Activated CD8-positive, alpha-beta memory T cell treated with anti-CD3 and anti-CD28 coated beads for 1 hour (primary cell): ENCODE data around the gene CHST8.
"Not testable (repeated sequence)": the region's sequence is repeated elsewhere in the genome, so short reads cannot be mapped to it uniquely, and the experiment has no call there.

Experiments
- DNase-seq, 2 donors: peaks; one replicate each; pipeline ENCODE4 v3.0.0-alpha.2; 2020; ENCODE audit warnings: low read depth in 1 of 2; ENCODE audit errors: extremely low read depth in 1 of 2

The CHST8 gene

GRCh38 chr19:33621811-33622504 lies at the start of gene CHST8:
CHST8 (plus strand) TSS chr19:33621953; CDS start chr19:33689262, 67,309 bp downstream.
- no peak for DNase-seq

GRCh38 chr19:33572929-33573328 lies 48.8 kb upstream of the CHST8 start:
- DNase-seq = no peak

GRCh38 chr19:33574824-33575223 lies 46.9 kb upstream of the CHST8 start:
- DNase-seq = no peak

GRCh38 chr19:33578697-33579096 lies 43.1 kb upstream of the CHST8 start:
- no peak for DNase-seq

- DNase-seq = no peak
Measured at GRCh38 chr19:33580026-33580644, 41.6 kb upstream of the CHST8 start.

GRCh38 chr19:33580645-33581037 lies 41.1 kb upstream of the CHST8 start:
- no peak for DNase-seq

GRCh38 chr19:33582914-33583313 lies 38.8 kb upstream of the CHST8 start:
- DNase-seq = no peak

GRCh38 chr19:33587150-33587549 lies 34.6 kb upstream of the CHST8 start:
- DNase-seq = no peak

- DNase-seq = no peak
Measured at GRCh38 chr19:33590224-33590623, 31.5 kb upstream of the CHST8 start.

GRCh38 chr19:33595783-33596182 lies 26.0 kb upstream of the CHST8 start:
- DNase-seq = no peak

GRCh38 chr19:33601583-33601982 lies 20.2 kb upstream of the CHST8 start:
- DNase-seq = no peak

GRCh38 chr19:33602576-33603204 lies 19.1 kb upstream of the CHST8 start:
- DNase-seq = no peak

GRCh38 chr19:33603377-33603776 lies 18.4 kb upstream of the CHST8 start:
- no peak for DNase-seq

- no peak for DNase-seq
Measured at GRCh38 chr19:33604651-33605050, 17.1 kb upstream of the CHST8 start.

GRCh38 chr19:33605803-33606295 lies 15.9 kb upstream of the CHST8 start:
- DNase-seq = not testable (repeated sequence)

- no peak for DNase-seq
Measured at GRCh38 chr19:33606556-33606955, 15.2 kb upstream of the CHST8 start.

- no peak for DNase-seq
Measured at GRCh38 chr19:33609353-33609752, 12.4 kb upstream of the CHST8 start.

GRCh38 chr19:33610588-33610987 lies 11.2 kb upstream of the CHST8 start:
- no peak for DNase-seq

GRCh38 chr19:33612928-33613619 lies 8.7 kb upstream of the CHST8 start:
- no peak for DNase-seq

GRCh38 chr19:33613620-33614000 lies 8.1 kb upstream of the CHST8 start:
- DNase-seq = no peak

GRCh38 chr19:33616346-33616745 lies 5.4 kb upstream of the CHST8 start:
- no peak for DNase-seq
